ENCODE measurements around the gene CENPS. TPM values are rescaled to one million over a fixed set of nuclear protein-coding genes. Genes with fewer than 3 reads are reported as not detected.

CENPS gene
- total RNA-seq, 1 experiment from 2014 or later, result 28.5 TPM

DNA sequence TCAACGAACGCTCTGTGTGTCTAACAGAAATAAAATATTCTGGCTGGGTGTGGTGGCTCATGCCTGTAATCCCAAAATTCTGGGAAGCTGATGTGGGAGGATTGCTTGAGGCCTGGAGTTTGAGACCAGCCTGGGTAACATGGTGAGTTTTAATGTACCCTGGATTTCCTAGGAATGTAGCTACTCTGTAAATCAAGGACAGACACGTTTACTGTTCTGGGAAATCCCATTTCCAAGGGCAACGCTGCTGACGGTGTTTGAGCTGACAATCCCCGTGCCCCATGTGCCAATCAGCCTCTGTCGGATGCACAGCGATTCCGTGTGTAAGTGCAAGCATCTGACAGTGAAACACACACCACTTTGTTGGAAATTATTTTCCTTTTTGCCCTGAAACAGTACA is 27.6 kb downstream of the CENPS start:
- no TSS peak for BruUV-seq (replicated peaks)
- POLR2A ChIA-PET (ENCODE audit: unreplicated experiment), result interaction anchor here (0.6 kb wide), 2 partner anchors 10 to 37 kb away, joined by 4 to 6 read pairs; no protein-coding TSS in a partner anchor

DNA sequence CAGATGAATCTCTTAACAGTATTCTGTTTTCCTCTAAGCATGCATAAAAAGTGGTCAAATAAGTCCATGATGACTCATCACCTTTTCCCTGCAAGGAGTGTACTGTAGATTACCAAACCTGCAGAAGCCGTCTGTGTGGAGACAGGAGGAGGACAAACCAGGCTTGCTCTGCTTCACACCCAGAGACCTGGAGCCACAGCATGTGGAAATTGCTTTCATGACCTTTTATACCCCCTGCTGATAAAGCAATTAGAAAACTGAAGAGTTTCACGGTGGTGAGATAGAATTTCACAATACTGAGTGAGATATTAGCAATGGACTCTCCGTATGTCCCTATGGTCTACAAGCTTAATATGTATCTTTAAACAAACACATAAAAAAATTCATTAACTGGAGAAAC is 29.0 kb downstream of the CENPS start:
- ChIA-PET CTCF (interaction anchor here (0.5 kb wide), 1 partner anchor 483 kb away, joined by 3 read pairs; no protein-coding TSS in a partner anchor), POLR2A (ENCODE audit: unreplicated experiment) (interaction anchor here (0.6 kb wide), 1 partner anchor 44 kb away, joined by 3 read pairs; no protein-coding TSS in a partner anchor)
- Histone ChIP-seq H3K27me3 (ENCODE audit: insufficient read depth, low read depth) (no peaks in the 10 kb centered on the region), H3K27ac (peak overlapping the region; percentile 78), H3K4me3 (no peak overlapping the region), H3K79me2 (ENCODE audit: low read depth) (0 out of 2 replicates have a peak, but pooled peaks cover 3% of the 10 kb centered on the region), H3K36me3 (ENCODE audit: low read depth) (0 out of 2 replicates have a peak, but pooled peaks cover 3% of the 10 kb centered on the region), H3K4me2 (peak overlapping the region; percentile 20), H3F3A (ENCODE audit: insufficient read depth, low read depth) (peaks cover 30% of the 10 kb centered on the region), H3K4me1 (replicated peaks; ENCODE audit: insufficient read depth) (peaks cover 19% of the 10 kb centered on the region), H2AFZ (no peak overlapping the region), H3K9me3 (ENCODE audit: insufficient read depth, low read depth) (no peaks in the 10 kb centered on the region), H4K20me1 (ENCODE audit: insufficient read depth) (no peaks in the 10 kb centered on the region), H3K9me2 (ENCODE audit: insufficient read depth) (no peaks in the 10 kb centered on the region)
- peak; percentile 70 to 97 for DNase-seq
- BruUV-seq (replicated peaks), result no TSS peak
- intact Hi-C loops (cut with micrococcal nuclease; ENCODE audit: unreplicated experiment), result no loop called here
- no peak for TF ChIP-seq EZH2 (IDR thresholded peaks at IDR 0.05; ENCODE audit: low read depth)
- TF ChIP-seq, protein P1, sequence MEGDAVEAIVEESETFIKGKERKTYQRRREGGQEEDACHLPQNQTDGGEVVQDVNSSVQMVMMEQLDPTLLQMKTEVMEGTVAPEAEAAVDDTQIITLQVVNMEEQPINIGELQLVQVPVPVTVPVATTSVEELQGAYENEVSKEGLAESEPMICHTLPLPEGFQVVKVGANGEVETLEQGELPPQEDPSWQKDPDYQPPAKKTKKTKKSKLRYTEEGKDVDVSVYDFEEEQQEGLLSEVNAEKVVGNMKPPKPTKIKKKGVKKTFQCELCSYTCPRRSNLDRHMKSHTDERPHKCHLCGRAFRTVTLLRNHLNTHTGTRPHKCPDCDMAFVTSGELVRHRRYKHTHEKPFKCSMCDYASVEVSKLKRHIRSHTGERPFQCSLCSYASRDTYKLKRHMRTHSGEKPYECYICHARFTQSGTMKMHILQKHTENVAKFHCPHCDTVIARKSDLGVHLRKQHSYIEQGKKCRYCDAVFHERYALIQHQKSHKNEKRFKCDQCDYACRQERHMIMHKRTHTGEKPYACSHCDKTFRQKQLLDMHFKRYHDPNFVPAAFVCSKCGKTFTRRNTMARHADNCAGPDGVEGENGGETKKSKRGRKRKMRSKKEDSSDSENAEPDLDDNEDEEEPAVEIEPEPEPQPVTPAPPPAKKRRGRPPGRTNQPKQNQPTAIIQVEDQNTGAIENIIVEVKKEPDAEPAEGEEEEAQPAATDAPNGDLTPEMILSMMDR (conservative IDR thresholded peaks at IDR 0.05), result no peak

More for the DNA sequence above, 27.6 kb downstream of the CENPS start:
- Histone ChIP-seq H3K27me3 (ENCODE audit: insufficient read depth, low read depth) (no peaks in the 10 kb centered on the region), H3F3A (ENCODE audit: insufficient read depth, low read depth) (peaks cover 25% of the 10 kb centered on the region), H3K4me2 (no peak overlapping the region), H3K36me3 (ENCODE audit: low read depth) (0 out of 2 replicates have a peak, but pooled peaks cover 3% of the 10 kb centered on the region), H4K20me1 (ENCODE audit: insufficient read depth) (no peaks in the 10 kb centered on the region), H3K79me2 (ENCODE audit: low read depth) (0 out of 2 replicates have a peak, but pooled peaks cover 3% of the 10 kb centered on the region), H3K9me2 (ENCODE audit: insufficient read depth) (no peaks in the 10 kb centered on the region), H3K4me3 (no peak overlapping the region), H3K9me3 (ENCODE audit: insufficient read depth, low read depth) (no peaks in the 10 kb centered on the region), H2AFZ (no peak overlapping the region), H3K27ac (no peak overlapping the region), H3K4me1 (replicated peaks; ENCODE audit: insufficient read depth) (peaks cover 19% of the 10 kb centered on the region)
- intact Hi-C loops (cut with micrococcal nuclease; ENCODE audit: unreplicated experiment), result no loop called here
- TF ChIP-seq, protein P1 (conservative IDR thresholded peaks at IDR 0.05), result no peak
- no peak for TF ChIP-seq EZH2 (IDR thresholded peaks at IDR 0.05; ENCODE audit: low read depth)
- DNase-seq, result no peak
- CTCF ChIA-PET, result no interaction called here

DNA sequence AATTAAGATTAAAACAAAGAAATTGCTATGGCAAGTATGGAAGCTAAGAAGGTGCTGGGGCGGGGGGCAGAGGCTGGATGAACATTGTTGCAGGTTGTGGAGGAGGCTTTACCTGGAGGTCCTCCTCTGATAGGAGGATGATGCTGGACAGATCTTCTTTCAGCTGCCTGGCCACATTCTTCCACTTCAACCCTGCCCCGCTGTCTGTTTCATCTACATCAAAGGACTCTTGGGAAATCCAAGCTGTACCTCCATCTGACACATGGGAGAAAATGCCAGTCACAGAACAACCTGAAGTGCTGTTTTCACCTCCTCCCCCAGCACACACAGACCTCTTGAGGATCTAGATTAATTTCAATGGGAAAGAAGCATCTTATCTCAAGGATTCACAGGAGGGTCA is 36.8 kb downstream of the CENPS start:
- Histone ChIP-seq H3K79me2 (ENCODE audit: low read depth) (peaks cover 13% of the 10 kb centered on the region), H3K4me2 (no peak overlapping the region), H3K27me3 (ENCODE audit: insufficient read depth, low read depth) (no peaks in the 10 kb centered on the region), H3K4me3 (no peak overlapping the region), H3K27ac (no peak overlapping the region), H4K20me1 (ENCODE audit: insufficient read depth) (peaks cover 4% of the 10 kb centered on the region; the same call in 1 of the 2 replicates), H3F3A (ENCODE audit: insufficient read depth, low read depth) (peaks cover 16% of the 10 kb centered on the region; the same call in 1 of the 2 replicates), H2AFZ (no peak overlapping the region), H3K36me3 (ENCODE audit: low read depth) (no peaks in the 10 kb centered on the region), H3K4me1 (replicated peaks; ENCODE audit: insufficient read depth) (no peaks in the 10 kb centered on the region), H3K9me3 (ENCODE audit: insufficient read depth, low read depth) (no peaks in the 10 kb centered on the region), H3K9me2 (ENCODE audit: insufficient read depth) (no peaks in the 10 kb centered on the region)
- no TSS peak for BruUV-seq (replicated peaks)
- intact Hi-C loops (cut with micrococcal nuclease; ENCODE audit: unreplicated experiment), result no loop called here
- CTCF ChIA-PET, result interaction anchor here (0.7 kb wide), 2 partner anchors 37 to 55 kb away, joined by 3 to 4 read pairs; partner anchors contain the start of gene CENPS
- POLR2A ChIA-PET (ENCODE audit: unreplicated experiment), result no interaction called here
- DNase-seq, result no peak
- TF ChIP-seq EZH2 (IDR thresholded peaks at IDR 0.05; ENCODE audit: low read depth), result no peak
